NCI-H187 treated with DMSO at 0.1 percent for 48 hours (cell line): ENCODE data around the gene GPC3.

Experiments used
- DNase-seq: peaks from one replicate; lab custom pipeline; 2025; lab: John Stamatoyannopoulos, UW

Gene GPC3

DNA sequence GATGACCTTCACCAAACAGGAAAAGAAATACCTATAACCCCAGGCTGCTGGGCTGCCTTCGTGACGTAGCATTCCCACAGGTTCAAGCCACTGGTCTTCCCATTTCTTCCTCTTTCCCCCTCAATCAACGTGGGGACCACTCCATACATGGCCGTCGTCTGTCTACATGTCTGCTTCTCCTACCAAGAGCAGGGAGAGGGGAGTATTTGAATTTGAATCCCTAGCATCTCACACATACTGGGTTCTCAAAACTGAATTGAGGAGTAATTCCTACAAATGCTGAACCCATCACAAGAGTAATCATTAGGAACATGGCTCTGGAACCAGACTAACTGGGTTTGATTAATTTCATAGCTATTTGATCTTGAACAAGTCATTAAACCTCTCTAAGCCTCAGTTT lies 17.3 kb downstream of the GPC3 start:
- no peak for DNase-seq

DNA sequence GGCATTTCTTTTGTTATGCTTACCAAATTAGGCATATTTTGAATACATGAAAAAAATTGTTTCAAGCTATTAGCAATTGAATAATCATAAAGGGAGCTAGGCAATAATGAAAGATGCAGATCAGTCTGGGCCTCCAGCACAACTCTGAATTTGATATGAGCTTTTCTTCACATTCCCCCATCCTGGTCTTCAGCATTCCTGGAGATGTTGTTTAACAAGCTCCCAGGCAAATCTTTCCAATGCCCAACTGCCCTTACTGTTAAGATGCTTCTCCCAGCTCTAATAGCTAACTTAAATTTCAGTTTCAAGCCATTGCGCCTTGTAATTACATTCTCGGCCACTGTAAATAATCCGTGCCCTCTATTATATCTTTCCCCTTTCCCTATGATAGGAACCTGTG lies 19.2 kb downstream of the GPC3 start:
- no peak for DNase-seq

DNA sequence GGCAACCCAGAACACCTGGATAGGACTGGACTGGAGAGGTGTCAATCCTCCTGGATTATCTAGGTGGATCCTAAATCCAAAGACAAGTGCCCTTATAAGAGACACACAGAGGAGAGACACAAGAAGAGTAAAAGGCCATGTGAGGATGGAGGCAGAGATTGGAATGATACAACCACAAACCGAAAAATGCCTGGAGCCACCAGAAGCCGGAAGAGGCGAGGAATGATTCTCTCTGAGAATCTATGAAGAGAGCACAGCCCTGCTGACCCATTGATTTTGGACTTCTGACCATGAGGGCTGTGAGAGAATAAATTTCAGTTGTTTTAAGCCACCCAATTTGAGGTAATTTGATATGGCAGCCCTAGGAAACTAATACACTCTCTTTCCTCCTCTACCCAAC lies 20.1 kb downstream of the GPC3 start:
- DNase-seq: no peak

DNA sequence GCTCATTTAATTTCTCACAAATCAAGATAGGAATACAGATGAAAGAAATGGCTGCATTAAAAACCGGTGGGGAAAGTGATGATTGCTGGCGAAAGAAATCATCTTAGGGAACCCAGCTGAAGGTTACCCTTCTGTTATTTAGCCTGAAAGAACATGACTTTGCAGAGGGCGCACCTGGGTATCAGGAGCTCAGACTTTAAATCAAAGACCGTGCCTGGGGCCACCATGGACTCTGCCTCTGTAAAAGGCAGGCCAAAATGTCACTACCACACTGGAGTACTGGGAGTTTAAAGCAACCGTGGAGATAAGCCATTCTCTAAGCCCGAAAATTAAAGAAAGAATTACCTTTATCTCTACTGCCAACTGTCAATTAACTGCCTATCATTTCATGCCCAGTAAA lies 24.3 kb downstream of the GPC3 start:
- no peak for DNase-seq

DNA sequence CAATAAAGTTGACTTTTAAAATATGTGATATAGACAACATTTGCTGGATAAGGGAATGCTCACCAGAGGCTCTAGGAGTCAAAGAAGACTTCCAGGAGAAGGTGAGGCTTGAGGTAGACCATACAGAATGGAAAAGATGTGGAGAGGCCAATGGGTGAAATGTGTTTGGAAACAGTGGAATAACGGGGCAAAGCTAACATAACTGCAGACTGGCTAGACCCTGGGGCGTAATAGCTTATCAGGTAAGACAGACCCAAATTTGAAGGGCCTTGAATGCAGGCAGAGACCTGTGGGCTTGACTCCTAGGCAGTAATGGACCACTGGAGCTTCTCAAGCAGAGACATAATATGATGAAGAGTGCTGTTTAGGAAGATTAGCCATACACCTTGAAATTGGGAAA lies 25.4 kb downstream of the GPC3 start:
- no peak for DNase-seq

DNA sequence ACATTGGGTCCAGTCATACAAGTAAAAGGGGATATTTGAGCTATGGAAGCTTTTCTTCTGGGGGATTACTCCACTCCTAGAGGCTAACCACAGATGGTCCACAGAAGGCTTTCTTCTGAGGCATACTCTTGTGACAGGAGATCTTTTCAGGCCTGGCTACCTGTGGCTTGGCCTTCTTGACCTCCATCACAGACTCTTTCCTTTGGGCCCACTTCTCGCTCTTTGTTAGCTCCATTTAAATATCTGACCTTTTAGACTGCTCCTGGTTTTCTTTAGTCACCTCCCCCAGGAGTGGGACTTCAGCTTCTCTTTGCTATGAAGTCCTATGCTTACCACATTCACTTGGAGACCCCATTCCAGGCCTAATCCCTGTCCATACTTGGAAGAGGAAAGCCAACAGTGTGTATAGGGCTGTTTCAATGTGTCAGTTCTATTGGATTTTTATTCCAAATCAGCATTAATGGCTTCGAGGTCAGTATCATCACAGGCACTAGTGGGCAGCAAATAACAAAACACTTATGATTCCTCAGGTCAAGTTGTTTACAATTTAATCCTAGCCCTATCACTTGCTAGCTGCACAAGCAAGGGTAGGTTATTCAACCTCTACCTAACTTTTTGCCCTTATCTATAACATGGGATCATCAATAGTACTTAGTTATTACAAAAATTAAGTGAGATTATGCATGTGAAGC lies 26.3 kb downstream of the GPC3 start:
- no peak for DNase-seq

DNA sequence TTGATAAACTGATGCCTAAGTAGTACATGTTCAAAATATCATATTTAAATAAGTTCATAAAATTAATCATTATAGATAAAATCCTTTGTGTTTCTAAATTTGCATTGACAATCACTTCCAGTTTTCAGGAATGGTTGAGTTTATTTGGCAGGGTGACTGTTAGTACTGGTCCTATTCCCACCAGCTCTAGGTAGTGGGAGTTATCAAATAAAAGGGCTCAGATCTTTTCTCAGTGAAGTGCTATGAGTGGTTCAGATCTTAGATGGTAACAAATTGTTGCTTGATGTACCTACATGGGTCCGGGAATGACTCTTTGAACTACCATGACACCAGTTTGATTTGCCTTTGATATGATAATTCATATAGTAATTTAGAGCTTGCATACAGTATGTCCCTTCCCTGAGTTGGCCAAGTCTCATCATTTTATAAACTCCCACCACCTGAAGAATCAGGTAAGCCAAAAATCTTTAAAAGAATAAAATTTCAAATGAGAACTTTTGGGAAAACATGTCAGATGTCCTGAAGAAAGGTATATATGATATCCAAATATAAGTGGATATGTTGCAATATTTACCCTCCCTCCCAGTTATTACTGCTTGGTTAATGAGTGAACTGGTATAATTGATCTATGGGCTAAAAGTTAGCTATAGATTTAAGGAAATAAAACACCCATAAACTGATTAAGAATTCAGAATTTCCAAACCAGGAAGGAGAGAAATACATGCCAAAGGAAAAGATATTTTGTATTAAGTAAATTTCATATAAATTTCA lies 28.6 kb downstream of the GPC3 start:
- DNase-seq: no peak

DNA sequence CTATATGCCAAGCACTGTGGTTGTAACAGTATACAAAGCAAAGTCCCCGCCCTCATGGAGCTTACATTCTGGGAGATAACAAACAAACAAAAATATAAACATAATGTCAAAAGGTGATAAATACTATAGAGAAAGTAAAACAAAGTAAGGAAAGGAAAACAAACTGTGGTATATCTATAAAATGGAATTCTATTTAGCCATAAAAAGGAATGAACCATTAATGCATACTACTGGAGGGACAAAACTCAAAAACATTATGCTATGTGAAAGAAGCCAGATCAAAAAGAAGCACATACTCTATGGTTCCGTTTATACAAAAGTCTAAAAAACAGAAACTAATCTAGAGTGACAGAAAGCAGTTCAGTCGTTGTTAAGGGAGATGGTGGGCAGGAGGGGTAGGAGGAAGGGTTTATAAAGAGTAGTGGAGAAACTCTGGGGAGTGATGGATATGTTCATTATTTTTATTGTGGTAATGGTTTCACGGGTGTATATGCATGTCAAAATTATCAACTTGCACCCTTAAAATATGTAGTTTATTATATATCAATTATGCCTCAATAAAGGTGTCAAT lies 31.5 kb downstream of the GPC3 start:
- no peak for DNase-seq

DNA sequence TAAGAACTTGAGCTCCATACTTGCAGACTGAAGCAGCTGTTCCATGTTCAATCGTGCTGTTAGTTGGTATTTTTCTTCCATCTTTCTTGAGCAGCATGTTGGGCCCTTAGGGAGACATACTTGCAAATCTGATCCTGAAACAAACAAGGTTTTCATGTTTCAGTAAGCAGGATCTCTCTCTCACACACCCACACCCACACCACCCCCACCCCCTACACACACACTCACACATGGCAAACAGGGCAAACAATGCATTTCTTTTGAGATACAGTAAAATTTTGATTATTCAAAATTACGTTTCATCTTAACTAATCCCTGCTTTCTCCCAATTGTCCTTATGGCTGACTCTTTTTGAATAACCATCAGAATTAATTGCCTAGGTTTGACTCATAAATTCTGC lies 32.3 kb downstream of the GPC3 start:
- DNase-seq: no peak

DNA sequence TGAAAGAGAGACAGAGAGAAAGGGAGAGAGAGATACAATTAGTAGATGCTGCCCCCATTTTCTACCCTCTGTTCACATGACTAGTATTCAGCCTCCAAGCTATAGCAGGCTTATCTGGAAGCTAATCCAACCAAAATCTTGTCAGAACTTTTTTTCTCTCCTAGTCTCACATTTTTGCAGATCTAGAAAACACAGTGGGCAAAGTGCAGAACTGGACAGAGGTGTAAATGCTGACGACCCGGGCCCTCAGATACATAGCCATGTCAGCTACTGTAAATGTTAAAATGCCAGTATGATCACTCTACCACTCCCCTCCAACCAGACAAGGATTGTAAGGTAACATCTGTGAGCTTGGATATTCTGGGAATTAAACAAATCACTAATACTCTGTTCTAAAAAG lies 34.3 kb downstream of the GPC3 start:
- no peak for DNase-seq

DNA sequence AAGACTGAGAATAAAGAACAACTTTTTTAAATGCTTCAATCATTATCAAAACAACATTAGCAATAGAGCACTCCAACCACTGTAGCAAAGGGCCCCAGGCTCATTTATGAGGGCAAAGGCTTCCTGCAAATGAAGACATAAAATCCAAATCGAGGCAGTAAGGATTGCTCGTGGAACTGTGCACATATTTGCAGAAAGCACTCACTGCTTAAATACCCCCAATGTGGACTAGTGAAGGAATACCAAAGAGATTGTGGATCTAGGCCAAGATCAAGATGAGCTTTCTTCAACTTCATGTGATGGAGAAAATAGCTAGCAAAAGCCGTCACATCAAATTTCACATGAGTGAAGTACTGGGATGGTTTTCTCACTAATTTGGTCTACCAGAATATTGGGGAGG lies 35.2 kb downstream of the GPC3 start:
- no peak for DNase-seq

DNA sequence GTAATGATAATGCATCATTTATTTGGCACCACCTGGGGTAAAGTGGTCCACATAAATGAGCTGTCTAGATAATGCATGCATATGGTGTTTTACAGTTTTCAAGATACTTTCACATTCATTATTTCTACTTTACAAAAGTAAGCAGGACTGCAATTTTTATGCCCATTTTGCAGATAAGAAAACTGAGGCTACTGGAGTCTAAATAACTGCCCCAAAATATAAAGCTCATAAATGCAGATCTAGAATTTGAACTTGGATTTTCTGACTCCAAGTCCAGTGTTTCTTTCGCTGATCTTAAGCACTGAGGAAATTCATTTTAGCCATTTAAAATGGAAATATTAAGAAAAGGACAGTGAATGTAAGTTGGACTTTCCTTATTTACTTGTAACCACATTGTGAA lies 36.5 kb downstream of the GPC3 start:
- DNase-seq: no peak

DNA sequence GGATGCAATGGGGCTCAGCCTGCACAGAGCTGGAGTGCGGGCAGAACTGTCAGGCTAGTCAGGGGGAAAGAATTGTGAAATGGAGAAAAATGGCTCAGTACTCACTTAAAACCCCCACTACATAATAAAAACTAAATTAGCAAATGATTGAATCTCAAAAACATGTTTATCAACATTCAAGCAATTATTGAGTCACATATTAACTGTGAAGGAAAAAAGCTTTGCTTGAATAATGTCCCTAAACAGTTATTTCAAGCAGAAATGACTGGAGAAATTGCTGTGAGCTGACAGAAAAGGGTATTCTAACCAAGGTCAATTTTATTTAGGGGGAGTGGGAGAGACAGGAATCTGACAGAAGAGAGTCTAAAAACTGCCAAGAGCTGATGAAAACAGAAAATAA lies 37.4 kb downstream of the GPC3 start:
- no peak for DNase-seq

DNA sequence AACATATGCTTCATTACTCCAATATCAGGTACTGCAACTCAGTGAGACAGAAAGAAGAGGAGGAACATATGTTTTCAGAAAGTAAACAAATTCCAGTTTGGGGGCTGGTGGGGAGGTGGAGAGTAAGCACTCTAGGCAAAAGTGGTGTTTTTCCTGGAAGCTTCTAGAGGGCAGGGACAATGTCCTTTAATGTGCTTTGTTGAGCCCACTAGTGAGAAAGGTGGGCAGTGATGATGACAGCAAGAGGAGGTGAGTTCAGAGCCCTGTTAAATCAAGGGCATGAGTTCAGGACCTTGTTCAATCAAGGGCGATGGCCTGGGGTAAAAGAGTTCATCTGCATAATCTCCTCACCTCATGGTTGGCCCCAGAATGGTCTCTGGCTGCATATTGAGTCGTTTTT lies 38.4 kb downstream of the GPC3 start:
- no peak for DNase-seq

DNA sequence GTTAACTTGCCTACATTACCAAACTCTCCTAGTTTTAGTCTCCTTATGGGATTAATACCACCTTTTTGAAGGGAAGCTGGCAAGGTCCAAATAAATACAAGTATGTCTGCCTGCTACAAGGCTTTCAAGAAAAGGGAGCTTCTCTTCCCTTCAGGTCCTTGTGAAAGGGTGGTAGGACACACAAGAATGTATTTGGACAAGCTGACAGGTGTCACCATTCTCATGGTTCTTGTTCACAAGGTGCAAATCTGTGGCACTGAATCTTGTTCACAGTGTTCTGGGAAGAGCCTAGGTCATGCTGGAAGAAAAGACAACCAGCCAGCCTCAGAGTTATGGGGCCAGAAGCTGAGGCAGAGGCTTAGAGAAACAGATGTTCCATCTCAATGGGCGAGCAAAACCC lies 41.9 kb downstream of the GPC3 start:
- no peak for DNase-seq

DNA sequence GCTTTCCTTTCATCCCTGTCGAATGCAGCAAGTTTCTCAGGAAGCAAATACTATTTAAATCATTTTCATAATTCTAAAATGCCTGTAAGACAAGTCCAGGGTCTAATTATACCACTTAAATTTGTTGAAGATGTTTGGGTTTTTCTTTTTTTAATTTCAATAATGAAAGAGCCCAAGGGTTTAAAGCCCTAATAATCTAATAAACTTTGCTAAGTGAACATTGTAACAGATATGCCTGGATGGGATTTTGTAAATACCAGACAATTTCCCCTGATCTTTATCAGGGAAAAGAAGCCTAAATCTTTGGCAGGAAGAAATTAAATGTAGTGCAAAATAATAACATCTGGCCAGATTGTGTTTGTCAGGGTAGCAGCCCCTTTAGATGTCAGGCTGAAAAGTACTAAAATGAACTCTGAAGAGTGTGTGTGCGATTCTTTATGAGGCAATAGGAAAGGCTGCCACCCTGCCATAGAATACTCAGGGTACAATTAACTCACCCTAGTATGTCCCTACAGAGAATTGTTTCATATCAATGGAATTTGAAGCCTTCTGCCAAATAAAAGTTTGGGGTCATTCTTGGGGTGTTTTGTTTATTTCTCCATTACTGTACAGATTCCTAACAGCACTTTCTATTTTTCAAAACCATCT lies 45.6 kb downstream of the GPC3 start:
- no peak for DNase-seq

DNA sequence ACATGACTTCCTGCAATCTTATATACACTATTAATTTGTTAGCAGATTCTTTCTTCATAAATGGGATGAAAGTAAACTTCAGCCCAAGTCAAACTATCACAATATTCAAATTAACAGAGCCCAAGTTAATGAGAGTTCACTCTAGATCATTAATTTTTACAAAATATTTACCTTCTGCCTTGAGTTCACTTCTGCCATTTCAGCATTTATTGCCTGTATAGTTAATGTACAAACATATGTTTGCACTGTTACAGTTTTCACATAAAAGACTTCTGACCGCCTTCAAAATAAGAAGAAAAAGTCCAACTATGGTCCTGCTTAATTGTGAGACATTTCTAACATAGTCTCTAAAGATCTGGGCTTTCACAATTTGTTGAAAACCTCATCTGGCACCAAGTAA lies 46.9 kb downstream of the GPC3 start:
- no peak for DNase-seq

DNA sequence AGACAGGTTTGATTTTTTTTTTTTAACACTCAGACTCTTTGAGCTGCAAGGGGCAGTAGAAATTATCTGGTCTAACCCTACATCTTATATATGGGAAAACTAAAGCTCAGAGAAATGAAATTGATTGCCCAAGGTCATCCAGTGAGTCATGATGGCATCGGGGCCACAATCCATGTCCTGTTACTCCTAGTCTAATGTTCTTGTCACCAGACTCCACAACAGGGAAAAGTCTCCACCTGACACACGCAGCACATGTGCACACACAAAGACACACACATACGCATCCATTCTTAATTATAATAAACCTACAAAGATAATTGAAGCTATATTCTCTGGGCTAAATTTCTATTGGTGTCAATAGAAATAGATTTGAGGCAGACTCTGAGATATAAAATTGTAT lies 48.4 kb downstream of the GPC3 start:
- DNase-seq: no peak

DNA sequence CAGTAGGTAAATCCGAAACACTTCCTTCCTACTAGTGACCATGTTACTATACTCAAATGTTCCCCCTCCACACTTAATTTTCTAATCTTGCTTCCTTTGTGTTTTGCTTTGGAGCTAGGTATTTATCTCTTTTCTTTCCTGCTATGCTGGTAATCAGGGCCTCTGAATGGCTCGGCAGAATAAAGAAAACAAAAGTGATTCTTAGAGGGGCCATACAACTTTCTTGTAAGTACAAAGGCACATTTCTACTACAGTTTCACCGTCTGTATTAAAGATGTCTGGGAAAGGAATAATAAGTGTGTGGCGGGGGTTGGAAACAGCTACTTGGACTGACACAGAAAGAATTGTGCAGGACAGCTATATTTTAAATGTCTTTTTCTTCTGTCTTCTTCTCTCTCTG lies 50.3 kb downstream of the GPC3 start:
- no peak for DNase-seq

DNA sequence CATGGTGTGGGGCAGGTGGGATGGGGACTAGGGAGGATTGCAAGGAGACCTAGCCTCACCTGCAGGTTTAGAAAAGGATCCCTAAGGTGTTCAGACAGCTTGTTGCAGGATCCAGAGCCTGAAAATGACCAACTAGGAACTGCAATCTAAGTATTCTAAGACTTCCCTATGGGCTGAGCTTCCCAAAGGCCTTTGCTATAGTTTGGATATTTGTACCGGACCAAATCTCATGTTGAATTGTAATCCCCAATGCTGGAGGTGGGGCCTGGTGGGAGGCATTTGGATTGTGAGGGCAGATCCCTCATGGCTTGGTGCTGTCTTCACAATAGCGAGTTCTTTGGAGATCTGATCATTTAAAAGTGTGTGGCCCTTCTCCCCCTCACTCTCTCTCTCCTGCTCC lies 52.1 kb downstream of the GPC3 start:
- no peak for DNase-seq

DNA sequence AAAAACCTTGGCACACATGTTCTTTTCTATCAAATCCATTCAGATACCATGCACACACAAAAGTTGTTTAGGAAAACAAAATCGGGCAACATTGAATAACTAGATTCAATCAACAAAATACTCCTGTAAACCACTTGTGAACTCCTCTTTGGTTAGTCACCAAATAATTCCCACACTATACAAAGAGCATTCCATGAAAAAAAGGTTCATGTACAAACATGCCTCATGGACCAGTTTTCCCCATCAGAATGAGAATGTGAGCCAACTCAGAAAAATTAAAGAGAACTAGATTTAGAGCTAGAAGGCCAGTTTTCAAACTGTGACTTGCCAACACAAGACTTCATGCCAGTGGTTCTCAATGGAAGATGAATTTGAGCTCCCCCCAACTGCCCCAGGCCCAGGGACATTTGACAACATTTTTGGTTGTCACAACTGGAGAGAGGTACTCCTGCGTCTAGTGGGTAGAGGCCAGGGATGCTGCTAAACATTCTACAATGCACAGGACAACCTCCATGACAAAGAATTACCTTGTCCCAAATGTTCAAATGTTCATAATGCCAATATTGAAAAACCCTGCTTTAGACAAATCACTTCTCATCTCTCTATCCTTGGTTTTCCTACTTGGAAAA lies 55.4 kb downstream of the GPC3 start:
- no peak for DNase-seq

DNA sequence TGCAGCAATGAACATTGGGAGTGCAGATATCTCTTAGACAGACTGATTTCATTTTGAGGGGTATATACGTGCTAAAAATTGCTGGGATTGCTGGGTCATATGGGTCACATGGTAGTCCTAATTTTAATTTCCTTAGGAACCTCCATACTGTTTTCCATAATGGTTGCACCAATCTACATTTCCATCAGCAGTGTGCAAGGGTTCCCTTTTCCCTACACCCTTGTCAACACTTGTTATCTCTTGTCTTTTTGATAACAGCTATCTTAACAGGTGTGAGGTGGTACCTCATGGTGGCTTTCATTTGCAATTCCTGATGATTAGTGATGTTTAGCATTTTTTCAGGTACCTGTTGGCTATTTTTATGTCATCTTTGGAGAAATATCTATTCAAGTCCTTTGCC lies 57.0 kb downstream of the GPC3 start:
- DNase-seq: no peak

DNA sequence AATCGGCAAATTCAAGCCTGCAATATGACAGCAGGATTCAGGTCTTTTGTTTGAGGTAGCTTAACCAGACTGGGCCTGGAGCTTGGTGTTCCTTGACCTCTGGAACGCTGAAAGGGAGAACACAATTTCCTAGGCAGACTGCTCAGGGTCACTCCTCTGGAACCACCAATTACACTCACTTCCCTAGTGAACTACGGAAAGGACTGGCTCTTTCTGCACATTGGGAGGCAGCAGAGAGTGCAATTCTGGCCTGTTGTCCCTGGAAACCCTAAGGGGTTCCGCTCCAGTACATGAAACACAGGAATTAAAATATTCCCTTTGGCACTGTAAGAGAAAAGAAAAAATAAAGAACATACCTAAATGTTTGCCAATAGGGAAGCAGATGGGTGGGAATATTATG lies 58.6 kb downstream of the GPC3 start:
- DNase-seq: no peak
